Gastroesophageal sphincter (tissue), 3 donors: ENCODE measurements around the gene TLX1.

Source experiments
- CTCF ChIP-seq, 4 experiments: fragments of 200-600 bp in 2 of 4; fragments of 450-650 bp in 2 of 4; sonication (generic) in 1 of 4; IDR thresholded peaks; one replicate each; pipeline ENCODE4 v1.5.1; 2017 to 2019; ENCODE audit warnings: antibody characterized with exemption in 4 of 4, mild to moderate bottlenecking in 2 of 4, moderate library complexity in 2 of 4
- POLR2A ChIP-seq, 2 donors: fragments of 450-650 bp; IDR thresholded peaks; one replicate each; pipeline ENCODE4 v1.6.1; 2017; ENCODE audit warnings: antibody characterized with exemption in 2 of 2, mild to moderate bottlenecking in 2 of 2, moderate library complexity in 1 of 2
- POLR2AphosphoS5 ChIP-seq: sonication (generic); formaldehyde crosslinking; IDR thresholded peaks from one replicate; pipeline ENCODE4 v1.6.1; 2017; ENCODE audit warnings: antibody characterized with exemption

- TF ChIP-seq POLR2A (IDR thresholded peaks at IDR 0.05) (no peak), POLR2AphosphoS5 (no peak), CTCF (IDR thresholded peaks at IDR 0.05) (no peak)
These were observed 29.7 kb upstream of the TLX1 start for GRCh38 chr10:101101372-101101881.
